MV-4-11 (cell line): Measurements from ENCODE around the gene ATXN7L1.

Source experiments
- DNase-seq: peaks from one replicate; lab custom pipeline; 2025; lab: John Stamatoyannopoulos, UW

ATXN7L1 gene

GRCh38 chr7:105581066-105581811 lies 295.2 kb downstream of the ATXN7L1 start, which contains the start of gene EFCAB10:
EFCAB10 (minus strand) TSS chr7:105581493; CDS start chr7:105581463, 30 bp downstream.
- no peak for DNase-seq

- DNase-seq, result no peak
Observed at GRCh38 chr7:105580022-105580740, 296.2 kb downstream of the ATXN7L1 start.

- DNase-seq, result no peak
Observed at GRCh38 chr7:105578496-105578895, 297.9 kb downstream of the ATXN7L1 start.

GRCh38 chr7:105577251-105577650 lies 299.1 kb downstream of the ATXN7L1 start:
- DNase-seq, result no peak

- DNase-seq, result no peak
Observed at GRCh38 chr7:105571891-105572290, 304.5 kb downstream of the ATXN7L1 start.

GRCh38 chr7:105567821-105568220 lies 308.6 kb downstream of the ATXN7L1 start:
- DNase-seq, result no peak

DNA sequence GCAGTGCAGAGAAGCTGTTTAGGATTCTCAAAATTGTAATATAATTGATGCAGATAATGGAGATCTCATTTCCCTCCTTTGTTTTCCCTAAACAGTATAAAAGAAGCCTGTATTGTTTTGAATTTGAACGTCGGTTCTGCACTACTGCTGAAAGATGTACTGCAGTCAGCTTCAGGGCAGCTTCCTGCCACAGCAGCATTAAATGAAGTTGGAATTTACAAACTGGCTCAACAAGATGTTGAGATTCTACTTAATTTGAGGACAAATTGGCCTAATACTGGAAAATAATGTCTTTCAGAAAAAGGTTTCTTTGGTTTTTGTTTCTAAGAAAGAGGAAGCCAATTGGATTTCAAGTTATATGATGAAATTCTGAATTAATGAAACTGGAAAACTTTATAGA lies 309.4 kb downstream of the ATXN7L1 start:
- DNase-seq, result no peak

GRCh38 chr7:105565190-105565589 lies 311.2 kb downstream of the ATXN7L1 start:
- no peak for DNase-seq

GRCh38 chr7:105559926-105560325 lies 316.5 kb downstream of the ATXN7L1 start:
- no peak for DNase-seq
